ENCODE data around the gene ARNT2. TPM values are rescaled to one million over a fixed set of nuclear protein-coding genes. Genes with fewer than 3 reads are reported as not detected.

ARNT2 gene
- total RNA-seq, 1 experiment from 2014 or later: 3.6 TPM

DNA sequence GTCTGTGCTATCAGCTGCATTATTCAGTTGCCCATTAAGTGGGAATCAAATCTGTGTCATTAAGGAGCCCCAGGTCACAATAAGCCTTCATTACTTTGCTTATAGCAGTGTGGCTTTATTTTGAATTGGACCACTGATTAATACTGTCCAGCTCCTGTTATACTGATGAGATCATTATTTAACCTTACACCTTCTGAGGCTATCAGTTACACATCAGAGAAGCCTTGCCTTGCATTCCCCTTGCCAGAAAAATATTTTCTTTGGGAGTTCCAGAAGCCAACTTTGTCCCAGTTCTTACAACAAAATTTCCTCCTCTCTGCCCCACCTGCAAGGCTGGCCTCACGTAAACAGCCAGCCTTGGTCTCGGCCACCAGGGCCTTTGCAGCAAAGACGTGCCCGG is 29.7 kb upstream of the ARNT2 start:
- H3K27me3 Mint-ChIP-seq (ENCODE audit: unreplicated experiment): peaks cover 46% of the 10 kb centered on the region
- H3K36me3 Mint-ChIP-seq (ENCODE audit: insufficient read depth, unreplicated experiment): no peaks in the 10 kb centered on the region
- BruUV-seq (replicated peaks): no TSS peak
- no peak for DNase-seq
- no peak overlapping the region for H3K4me3 Mint-ChIP-seq (ENCODE audit: low read depth, unreplicated experiment)
- H3K4me1 Mint-ChIP-seq (ENCODE audit: low read depth, unreplicated experiment): no peaks in the 10 kb centered on the region
- intact Hi-C loops (cut with micrococcal nuclease; ENCODE audit: unreplicated experiment): no loop called here
- H3K27ac Mint-ChIP-seq (ENCODE audit: unreplicated experiment): no peak overlapping the region
- H3K9me3 Mint-ChIP-seq (ENCODE audit: low read depth, unreplicated experiment): no peaks in the 10 kb centered on the region
- CTCF ChIA-PET: no interaction called here
- TF ChIP-seq, protein P1, sequence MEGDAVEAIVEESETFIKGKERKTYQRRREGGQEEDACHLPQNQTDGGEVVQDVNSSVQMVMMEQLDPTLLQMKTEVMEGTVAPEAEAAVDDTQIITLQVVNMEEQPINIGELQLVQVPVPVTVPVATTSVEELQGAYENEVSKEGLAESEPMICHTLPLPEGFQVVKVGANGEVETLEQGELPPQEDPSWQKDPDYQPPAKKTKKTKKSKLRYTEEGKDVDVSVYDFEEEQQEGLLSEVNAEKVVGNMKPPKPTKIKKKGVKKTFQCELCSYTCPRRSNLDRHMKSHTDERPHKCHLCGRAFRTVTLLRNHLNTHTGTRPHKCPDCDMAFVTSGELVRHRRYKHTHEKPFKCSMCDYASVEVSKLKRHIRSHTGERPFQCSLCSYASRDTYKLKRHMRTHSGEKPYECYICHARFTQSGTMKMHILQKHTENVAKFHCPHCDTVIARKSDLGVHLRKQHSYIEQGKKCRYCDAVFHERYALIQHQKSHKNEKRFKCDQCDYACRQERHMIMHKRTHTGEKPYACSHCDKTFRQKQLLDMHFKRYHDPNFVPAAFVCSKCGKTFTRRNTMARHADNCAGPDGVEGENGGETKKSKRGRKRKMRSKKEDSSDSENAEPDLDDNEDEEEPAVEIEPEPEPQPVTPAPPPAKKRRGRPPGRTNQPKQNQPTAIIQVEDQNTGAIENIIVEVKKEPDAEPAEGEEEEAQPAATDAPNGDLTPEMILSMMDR (IDR thresholded peaks at IDR 0.05; ENCODE audit: unreplicated experiment): no peak

DNA sequence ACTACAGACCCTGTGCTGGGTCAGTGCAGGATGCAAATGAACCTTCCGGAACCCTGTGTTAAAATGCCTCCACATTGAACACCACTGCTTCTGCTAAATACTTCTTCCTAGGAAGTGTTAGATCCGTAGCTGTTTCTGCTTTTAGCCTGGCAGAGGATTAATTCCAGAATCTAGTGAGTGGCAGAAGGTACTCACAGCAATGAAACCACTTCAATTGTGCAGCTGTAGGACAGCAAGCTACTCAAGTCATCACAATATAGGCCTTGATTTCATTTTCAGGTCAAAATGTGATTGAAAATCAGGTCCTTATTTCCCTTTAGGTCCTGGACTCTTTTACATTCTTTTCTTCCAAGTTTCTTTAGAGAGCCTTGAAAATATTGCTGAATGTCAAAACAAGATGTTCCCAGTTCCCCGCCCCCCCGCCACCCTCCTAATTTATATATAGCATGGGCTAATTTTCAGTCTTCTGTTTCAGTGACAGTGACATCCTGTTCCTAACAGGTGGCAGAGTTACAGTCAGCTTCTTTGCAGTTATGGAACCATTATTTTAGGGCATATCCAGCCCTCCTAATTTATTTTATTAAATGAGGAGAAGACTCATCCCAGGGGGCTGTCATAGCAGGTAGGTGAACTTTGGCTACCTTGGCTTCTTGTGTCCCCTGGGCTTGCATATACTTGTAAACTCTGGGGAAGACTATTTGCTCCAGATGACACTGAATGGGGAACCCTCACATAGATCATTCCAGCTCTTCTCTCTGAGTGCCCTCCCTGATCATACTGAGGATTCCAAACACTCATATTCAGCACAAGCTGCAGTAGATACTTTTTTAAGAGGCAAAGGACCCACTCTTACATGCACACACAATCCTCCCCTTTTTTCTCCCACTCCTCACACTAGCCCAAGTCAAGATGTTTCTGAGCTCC is 28.0 kb upstream of the ARNT2 start:
- Mint-ChIP-seq H3K4me3 (ENCODE audit: low read depth, unreplicated experiment) (no peak overlapping the region), H3K27me3 (ENCODE audit: unreplicated experiment) (peaks cover 58% of the 10 kb centered on the region), H3K4me1 (ENCODE audit: low read depth, unreplicated experiment) (no peaks in the 10 kb centered on the region), H3K9me3 (ENCODE audit: low read depth, unreplicated experiment) (no peaks in the 10 kb centered on the region), H3K27ac (ENCODE audit: unreplicated experiment) (no peak overlapping the region), H3K36me3 (ENCODE audit: insufficient read depth, unreplicated experiment) (no peaks in the 10 kb centered on the region)
- DNase-seq: no peak
- no TSS peak for BruUV-seq (replicated peaks)
- TF ChIP-seq, protein P1 (IDR thresholded peaks at IDR 0.05; ENCODE audit: unreplicated experiment): no peak
- CTCF ChIA-PET: interaction anchor here (0.5 kb wide), 1 partner anchor 88 kb away, joined by 3 read pairs; no protein-coding TSS in a partner anchor
- intact Hi-C loops (cut with micrococcal nuclease; ENCODE audit: unreplicated experiment): no loop called here

DNA sequence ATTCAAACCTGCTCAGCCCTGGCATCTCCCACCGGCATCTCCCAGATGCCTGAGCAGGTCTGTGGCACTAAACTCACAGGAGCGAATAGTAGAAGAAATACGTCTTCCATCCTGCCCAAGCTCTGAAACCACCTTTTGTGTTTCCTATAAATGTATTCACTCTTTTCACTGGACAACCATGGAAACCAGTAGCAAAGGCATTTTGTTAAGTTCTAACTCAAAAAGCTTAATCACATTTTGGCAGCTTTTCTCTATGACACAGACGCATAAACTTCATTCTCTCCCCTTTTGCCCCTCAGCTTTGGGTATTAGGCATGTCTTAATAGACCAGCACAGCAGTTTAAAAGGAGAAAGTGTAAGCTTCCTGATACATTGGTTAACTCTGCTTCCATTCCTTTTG is 24.5 kb upstream of the ARNT2 start:
- H3K9me3 Mint-ChIP-seq (ENCODE audit: low read depth, unreplicated experiment): no peaks in the 10 kb centered on the region
- BruUV-seq (replicated peaks): no TSS peak
- H3K4me3 Mint-ChIP-seq (ENCODE audit: low read depth, unreplicated experiment): no peak overlapping the region
- intact Hi-C loops (cut with micrococcal nuclease; ENCODE audit: unreplicated experiment): no loop called here
- no peaks in the 10 kb centered on the region for H3K36me3 Mint-ChIP-seq (ENCODE audit: insufficient read depth, unreplicated experiment)
- H3K4me1 Mint-ChIP-seq (ENCODE audit: low read depth, unreplicated experiment): no peaks in the 10 kb centered on the region
- no peak overlapping the region for H3K27ac Mint-ChIP-seq (ENCODE audit: unreplicated experiment)
- CTCF ChIA-PET: no interaction called here
- H3K27me3 Mint-ChIP-seq (ENCODE audit: unreplicated experiment): peaks cover 48% of the 10 kb centered on the region
- no peak for DNase-seq
- TF ChIP-seq, protein P1 (IDR thresholded peaks at IDR 0.05; ENCODE audit: unreplicated experiment): no peak

DNA sequence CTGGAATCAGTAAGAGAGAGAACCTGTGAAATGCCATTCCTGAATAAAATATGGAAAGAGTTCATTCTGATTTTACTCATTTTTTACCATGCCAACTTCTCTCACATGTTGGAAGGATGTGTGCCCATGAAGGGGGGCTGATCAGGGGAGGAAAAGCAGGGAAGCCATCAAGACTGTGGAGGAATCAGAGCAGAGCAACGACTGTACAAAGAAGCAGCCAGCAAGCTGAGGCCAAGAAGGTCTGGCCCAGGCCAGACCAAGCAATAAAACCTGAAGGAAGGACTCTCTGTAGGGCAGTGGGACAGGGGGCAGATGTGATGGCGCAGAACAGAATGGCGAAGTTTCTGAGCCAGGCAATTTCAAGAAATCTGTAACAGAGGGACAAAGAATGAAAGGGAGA is 24.0 kb upstream of the ARNT2 start:
- no peak for DNase-seq
- no peaks in the 10 kb centered on the region for H3K9me3 Mint-ChIP-seq (ENCODE audit: low read depth, unreplicated experiment)
- H3K4me3 Mint-ChIP-seq (ENCODE audit: low read depth, unreplicated experiment): no peak overlapping the region
- H3K27me3 Mint-ChIP-seq (ENCODE audit: unreplicated experiment): peaks cover 50% of the 10 kb centered on the region
- no peaks in the 10 kb centered on the region for H3K36me3 Mint-ChIP-seq (ENCODE audit: insufficient read depth, unreplicated experiment)
- no TSS peak for BruUV-seq (replicated peaks)
- no peaks in the 10 kb centered on the region for H3K4me1 Mint-ChIP-seq (ENCODE audit: low read depth, unreplicated experiment)
- TF ChIP-seq, protein P1 (IDR thresholded peaks at IDR 0.05; ENCODE audit: unreplicated experiment): no peak
- CTCF ChIA-PET: no interaction called here
- H3K27ac Mint-ChIP-seq (ENCODE audit: unreplicated experiment): no peak overlapping the region
- intact Hi-C loops (cut with micrococcal nuclease; ENCODE audit: unreplicated experiment): no loop called here

All from Calu3 (cell line).